Spleen (tissue), 11 donors: Measurements from ENCODE around the gene SAT1. TPM values are rescaled to one million over a fixed set of nuclear protein-coding genes. Genes with fewer than 3 reads are reported as not detected.

Experiments used
- DNase-seq: peaks from one replicate; pipeline ENCODE4 v3.0.0-alpha.2; 2020
- H3K27ac ChIP-seq, 8 donors: fragments of 200-600 bp; sonication (generic) in 7 of 8; 1 replicate in 4 of 8; 2 replicates in 4 of 8; pipeline versions ENCODE4 v1.5.0 to v1.8.0; 2016 to 2021; ENCODE audit warnings: inconsistent platforms in 4 of 8, mild to moderate bottlenecking in 4 of 8, moderate library complexity in 1 of 8
- H3K27me3 ChIP-seq, 7 donors: fragments of 200-600 bp; sonication (generic) in 6 of 7; replicated peaks in 1 of 7; 1 replicate in 4 of 7; 2 replicates in 3 of 7; pipeline versions ENCODE4 v1.5.0 to v1.8.0; 2016 to 2021; ENCODE audit warnings: inconsistent platforms in 3 of 7, mild to moderate bottlenecking in 1 of 7
- H3K36me3 ChIP-seq, 6 donors: fragments of 200-600 bp; sonication (generic) in 5 of 6; 1 replicate in 4 of 6; 2 replicates in 2 of 6; pipeline versions ENCODE4 v1.5.0 to v1.8.0; 2016 to 2021; ENCODE audit warnings: inconsistent platforms in 2 of 6
- H3K4me1 ChIP-seq, 6 donors: fragments of 200-600 bp; sonication (generic) in 5 of 6; 1 replicate in 3 of 6; 2 replicates in 3 of 6; pipeline versions ENCODE4 v1.5.0 to v1.8.0; 2016 to 2021; ENCODE audit warnings: inconsistent platforms in 3 of 6
- H3K4me3 ChIP-seq, 8 donors: fragments of 200-600 bp; sonication (generic) in 7 of 8; 1 replicate in 4 of 8; 2 replicates in 4 of 8; pipeline versions ENCODE4 v1.5.0 to v1.8.0; 2016 to 2021; ENCODE audit warnings: inconsistent platforms in 4 of 8, mild to moderate bottlenecking in 4 of 8, moderate library complexity in 2 of 8
- H3K9me3 ChIP-seq, 8 donors: fragments of 200-600 bp; sonication (generic) in 7 of 8; 1 replicate in 4 of 8; 2 replicates in 4 of 8; pipeline versions ENCODE4 v1.5.0 to v1.8.0; 2016 to 2021; ENCODE audit warnings: inconsistent platforms in 4 of 8
- POLR2A ChIP-seq, 3 donors: fragments of 450-650 bp; IDR thresholded peaks; one replicate each; pipeline ENCODE4 v1.5.1; 2017; ENCODE audit warnings: antibody characterized with exemption in 3 of 3, mild to moderate bottlenecking in 1 of 3
- POLR2AphosphoS5 ChIP-seq, 3 donors: sonication (generic); formaldehyde crosslinking; IDR thresholded peaks; one replicate each; pipeline ENCODE4 v1.5.1; 2017; ENCODE audit warnings: antibody characterized with exemption in 3 of 3
- WGBS, 5 donors: extraction: QIAGEN DNeasy Blood & Tissue Kit in 3 of 5; methylation state at CpG; one replicate each; pipeline versions ENCODE4 v1.1.5 to v1.1.7; 2013 to 2018; 5-methylcytosine and 5-hydroxymethylcytosine counted together
- intact Hi-C: fragments of 100-400 bp; cut with DNase I; formaldehyde crosslinking; loops from one replicate; pipeline ENCODE4 v1.15.0; 2023; ENCODE audit warnings: low total_unique reads
- polyA plus RNA-seq, 3 donors: library from polyadenylated mRNA; stranded (reverse); fragments of 200-250 nt; gene quantifications; one replicate each; pipeline ENCODE4 v1.2.1, GENCODE V29; 2013
- total RNA-seq, 7 donors: library from RNA; depleted of rRNA in 3 of 7; stranded (reverse); fragments of >200 nt in 3 of 7; fragmentation: NEBNext Ultra II Directional in 4 of 7; extraction: Animal tissue kit (Norgen Biotek cat#: 25700) in 4 of 7; gene quantifications; one replicate each; pipeline versions ENCODE4 v1.1.0 to v1.2.1, GENCODE V29; 2016 to 2021
- TF ChIP-seq, protein P1 (sequence below), 11 experiments: fragments of 200-600 bp in 7 of 11; fragments of 450-650 bp in 4 of 11; sonication (generic) in 4 of 11; IDR thresholded peaks in 8 of 11; conservative IDR thresholded peaks in 3 of 11; 1 replicate in 7 of 11; 2 replicates in 4 of 11; pipeline versions ENCODE4 v1.4.0 to v1.8.0; 2016 to 2021; ENCODE audit warnings: antibody characterized with exemption in 11 of 11, inconsistent platforms in 4 of 11, mild to moderate bottlenecking in 1 of 11
- donor health status: healthy with polysubstance abuse.
- donor health status: DM: no; HTN: no; CAD: no; lungs with moderate emphysema.
- donor health status: DM: no; HTN: no; CAD: no.
- donor health status: Bipolar disorder and iron deficiency.
- donor health status: healthy.
- donor health status: DM: no; HTN: no; CAD: no.
- donor health status: DM: yes; HTN: yes; CAD: no.

SAT1 gene
- total and polyA plus RNA-seq, 10 donors = 714 to 2,832 (median 981) TPM

GRCh38 chrX:23785580-23785979, 2.6 kb downstream of the SAT1 start:
- Histone ChIP-seq H3K36me3 (peaks cover 0 to 19% (median 7%) of the 10 kb centered on the region in 6 donors), H3K27ac (peak overlapping the region in 6 of 8 donors; percentile 86 to 98 (median 96)), H3K4me1 (peaks cover 8 to 36% (median 20%) of the 10 kb centered on the region in 6 donors), H3K9me3 (peaks cover 0 to 5% (median 0%) of the 10 kb centered on the region in 8 donors), H3K4me3 (peak overlapping the region in 4 of 8 donors; percentile 51 to 77 (median 57)), H3K27me3 (no peaks in the 10 kb centered on the region)
- TF ChIP-seq, protein P1, sequence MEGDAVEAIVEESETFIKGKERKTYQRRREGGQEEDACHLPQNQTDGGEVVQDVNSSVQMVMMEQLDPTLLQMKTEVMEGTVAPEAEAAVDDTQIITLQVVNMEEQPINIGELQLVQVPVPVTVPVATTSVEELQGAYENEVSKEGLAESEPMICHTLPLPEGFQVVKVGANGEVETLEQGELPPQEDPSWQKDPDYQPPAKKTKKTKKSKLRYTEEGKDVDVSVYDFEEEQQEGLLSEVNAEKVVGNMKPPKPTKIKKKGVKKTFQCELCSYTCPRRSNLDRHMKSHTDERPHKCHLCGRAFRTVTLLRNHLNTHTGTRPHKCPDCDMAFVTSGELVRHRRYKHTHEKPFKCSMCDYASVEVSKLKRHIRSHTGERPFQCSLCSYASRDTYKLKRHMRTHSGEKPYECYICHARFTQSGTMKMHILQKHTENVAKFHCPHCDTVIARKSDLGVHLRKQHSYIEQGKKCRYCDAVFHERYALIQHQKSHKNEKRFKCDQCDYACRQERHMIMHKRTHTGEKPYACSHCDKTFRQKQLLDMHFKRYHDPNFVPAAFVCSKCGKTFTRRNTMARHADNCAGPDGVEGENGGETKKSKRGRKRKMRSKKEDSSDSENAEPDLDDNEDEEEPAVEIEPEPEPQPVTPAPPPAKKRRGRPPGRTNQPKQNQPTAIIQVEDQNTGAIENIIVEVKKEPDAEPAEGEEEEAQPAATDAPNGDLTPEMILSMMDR (IDR thresholded peaks at IDR 0.05 in 8 of 11, conservative IDR thresholded peaks at IDR 0.05 in 3 of 11) = no peak
- peak in 1 of 3 donors; percentile 55 for TF ChIP-seq POLR2AphosphoS5 (IDR thresholded peaks at IDR 0.05)
- 63 to 88% (median 84%) methylated on average over 2 of the region's 2 CpGs for WGBS, 5 donors
- DNase-seq = no peak
- intact Hi-C loops = no loop called here

- Histone ChIP-seq H3K4me1 (peaks cover 8 to 28% (median 20%) of the 10 kb centered on the region in 6 donors), H3K27ac (peak overlapping the region in 4 of 8 donors; percentile 96 to 98 (median 98)), H3K27me3 (no peaks in the 10 kb centered on the region), H3K36me3 (peaks cover 0 to 19% (median 7%) of the 10 kb centered on the region in 6 donors), H3K4me3 (peak overlapping the region in 1 of 8 donors; percentile 77), H3K9me3 (peaks cover 0 to 5% (median 0%) of the 10 kb centered on the region in 8 donors)
- intact Hi-C loops = no loop called here
- 77 to 89% (median 82%) methylated on average over 11 of the region's 11 CpGs for WGBS, 5 donors
- TF ChIP-seq, protein P1 (IDR thresholded peaks at IDR 0.05 in 8 of 11, conservative IDR thresholded peaks at IDR 0.05 in 3 of 11) = no peak
- TF ChIP-seq POLR2A (IDR thresholded peaks at IDR 0.05) (no peak), POLR2AphosphoS5 (IDR thresholded peaks at IDR 0.05) (peak in 2 of 3 donors; percentile 30 to 59)
- DNase-seq = no peak
These were observed 3.4 kb downstream of the SAT1 start for GRCh38 chrX:23786268-23786815.

DNA sequence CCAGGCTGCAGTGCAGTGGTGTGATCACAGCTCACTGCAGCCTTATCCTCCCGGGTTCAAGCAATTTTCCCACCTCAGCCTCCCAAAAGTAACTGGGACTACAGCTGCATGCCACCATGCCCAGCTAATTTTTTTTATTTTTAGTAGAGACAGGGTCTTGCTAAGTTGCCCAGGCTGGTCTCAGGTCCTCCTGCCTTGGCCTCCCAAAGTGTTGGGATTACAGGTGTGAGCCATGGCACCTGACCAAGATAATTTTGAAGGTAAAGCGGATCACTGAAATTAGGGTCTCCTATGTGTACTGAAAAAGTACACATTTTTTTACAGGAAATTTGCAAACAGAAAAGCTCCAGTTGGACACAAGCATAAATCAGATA, 4.8 kb downstream of the SAT1 start:
- Histone ChIP-seq H3K9me3 (peaks cover 0 to 4% (median 0%) of the 10 kb centered on the region in 8 donors), H3K27me3 (no peaks in the 10 kb centered on the region), H3K4me3 (no peak overlapping the region), H3K27ac (peak overlapping the region in 4 of 8 donors; percentile 46 to 65 (median 58)), H3K4me1 (peaks cover 6 to 18% (median 12%) of the 10 kb centered on the region in 6 donors), H3K36me3 (peaks cover 0 to 19% (median 7%) of the 10 kb centered on the region in 6 donors)
- no peak for DNase-seq
- WGBS, 5 donors = 87 to 100% (median 98%) methylated on average over 2 of the region's 2 CpGs
- no peak for TF ChIP-seq POLR2AphosphoS5 (IDR thresholded peaks at IDR 0.05)
- no peak for TF ChIP-seq POLR2A (IDR thresholded peaks at IDR 0.05)
- TF ChIP-seq, protein P1 (IDR thresholded peaks at IDR 0.05 in 8 of 11, conservative IDR thresholded peaks at IDR 0.05 in 3 of 11) = no peak
- intact Hi-C loops = no loop called here

GRCh38 chrX:23788521-23788920, 5.5 kb downstream of the SAT1 start:
- Histone ChIP-seq H3K9me3 (no peaks in the 10 kb centered on the region), H3K27ac (peak overlapping the region in 4 of 8 donors; percentile 46 to 65 (median 58)), H3K4me1 (peaks cover 6 to 18% (median 12%) of the 10 kb centered on the region in 6 donors), H3K4me3 (no peak overlapping the region), H3K36me3 (peaks cover 0 to 19% (median 7%) of the 10 kb centered on the region in 6 donors), H3K27me3 (no peaks in the 10 kb centered on the region)
- intact Hi-C loops = no loop called here
- no peak for DNase-seq
- TF ChIP-seq POLR2A (IDR thresholded peaks at IDR 0.05) = no peak
- TF ChIP-seq POLR2AphosphoS5 (IDR thresholded peaks at IDR 0.05) = no peak
- TF ChIP-seq, protein P1 (IDR thresholded peaks at IDR 0.05 in 8 of 11, conservative IDR thresholded peaks at IDR 0.05 in 3 of 11) = no peak
